Left lung (tissue), 10 donors: Measurements from ENCODE around the gene PREX1. TPM values are rescaled to one million over a fixed set of nuclear protein-coding genes. Genes with fewer than 3 reads are reported as not detected.

ENCODE experiments used
- ATAC-seq: fragments of 200-7000 bp; cut with Tn5 transposase; one replicate; pipeline ENCODE4 v1.9.1; 2020; ENCODE audit warnings: moderate library complexity
- DNase-seq, 4 donors: peaks; one replicate each; pipeline ENCODE4 v3.0.0-alpha.2; 2013 to 2020
- H3K27ac ChIP-seq, 2 donors: fragments of 200-600 bp; sonication (generic) in 1 of 2; one replicate each; pipeline versions ENCODE4 v1.5.0 to v1.8.0; 2020 to 2021
- H3K27me3 ChIP-seq, 2 donors: fragments of 200-600 bp; sonication (generic) in 1 of 2; one replicate each; pipeline versions ENCODE4 v1.5.0 to v1.8.0; 2020 to 2021
- H3K36me3 ChIP-seq, 2 donors: fragments of 200-600 bp; sonication (generic) in 1 of 2; one replicate each; pipeline versions ENCODE4 v1.5.0 to v1.8.0; 2020 to 2021
- H3K4me1 ChIP-seq, 2 donors: fragments of 200-600 bp; one replicate each; pipeline ENCODE4 v1.8.0; 2021
- H3K4me3 ChIP-seq, 2 donors: fragments of 200-600 bp; sonication (generic) in 1 of 2; one replicate each; pipeline versions ENCODE4 v1.5.0 to v1.8.0; 2020 to 2021; ENCODE audit warnings: mild to moderate bottlenecking in 1 of 2
- H3K9me3 ChIP-seq, 2 donors: fragments of 200-600 bp; sonication (generic) in 1 of 2; one replicate each; pipeline versions ENCODE4 v1.5.0 to v1.8.0; 2020 to 2021
- intact Hi-C, 2 donors: fragments of 100-400 bp; cut with DNase I; formaldehyde crosslinking; loops; one replicate each; pipeline versions ENCODE4 v1.11.2 to v1.14.2; 2022
- polyA plus RNA-seq, 6 donors: library from polyadenylated mRNA; unstranded; fragments of 120-200 nt; gene quantifications; one replicate each; pipeline ENCODE4 v1.2.1, GENCODE V29; 2013; ENCODE audit not compliant: insufficient read length in 6 of 6
- total RNA-seq, 2 donors: library from RNA; stranded (reverse); fragmentation: NEBNext Ultra II Directional; extraction: Animal tissue kit (Norgen Biotek cat#: 25700); gene quantifications; one replicate each; pipeline ENCODE4 v1.2.1, GENCODE V29; 2021
- TF ChIP-seq, protein P1 (sequence below), 2 donors: fragments of 200-600 bp; sonication (generic) in 1 of 2; IDR thresholded peaks; one replicate each; pipeline versions ENCODE4 v1.5.0 to v1.8.0; 2021; ENCODE audit warnings: antibody characterized with exemption in 2 of 2
- donor health status: DM: no; HTN: yes; CAD: no.
- donor health status: DM: no; HTN: no; CAD: no.

Gene PREX1
- total and polyA plus RNA-seq, 8 donors: 20.3 to 111 (median 26.1) TPM

DNA sequence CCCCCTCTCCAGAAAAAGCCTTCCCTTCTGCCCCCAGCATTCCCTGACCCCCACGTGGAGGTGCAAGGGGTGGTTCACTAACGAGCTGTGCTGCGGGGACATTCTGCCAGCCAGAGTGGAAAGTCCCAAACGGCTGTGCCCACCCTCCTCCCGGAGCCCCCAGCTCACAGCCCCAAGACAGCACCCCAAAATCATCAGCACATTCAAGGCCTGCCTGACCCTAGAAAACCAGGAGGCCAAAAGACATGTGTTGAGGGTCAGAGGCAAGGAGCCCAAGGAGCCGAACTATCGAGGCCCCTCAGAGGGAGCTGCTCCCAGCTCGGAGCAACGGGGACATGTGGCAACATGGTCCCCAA lies 197.9 kb downstream of the PREX1 start:
- intact Hi-C loops: no loop called here
- no peak overlapping the region for H3K27ac ChIP-seq
- H3K9me3 ChIP-seq: no peaks in the 10 kb centered on the region
- H3K4me1 ChIP-seq: peaks cover 0 to 7% of the 10 kb centered on the region in 2 donors
- peak in 1 of 4 donors; percentile 17 for DNase-seq
- ATAC-seq: no peak
- TF ChIP-seq, protein P1, sequence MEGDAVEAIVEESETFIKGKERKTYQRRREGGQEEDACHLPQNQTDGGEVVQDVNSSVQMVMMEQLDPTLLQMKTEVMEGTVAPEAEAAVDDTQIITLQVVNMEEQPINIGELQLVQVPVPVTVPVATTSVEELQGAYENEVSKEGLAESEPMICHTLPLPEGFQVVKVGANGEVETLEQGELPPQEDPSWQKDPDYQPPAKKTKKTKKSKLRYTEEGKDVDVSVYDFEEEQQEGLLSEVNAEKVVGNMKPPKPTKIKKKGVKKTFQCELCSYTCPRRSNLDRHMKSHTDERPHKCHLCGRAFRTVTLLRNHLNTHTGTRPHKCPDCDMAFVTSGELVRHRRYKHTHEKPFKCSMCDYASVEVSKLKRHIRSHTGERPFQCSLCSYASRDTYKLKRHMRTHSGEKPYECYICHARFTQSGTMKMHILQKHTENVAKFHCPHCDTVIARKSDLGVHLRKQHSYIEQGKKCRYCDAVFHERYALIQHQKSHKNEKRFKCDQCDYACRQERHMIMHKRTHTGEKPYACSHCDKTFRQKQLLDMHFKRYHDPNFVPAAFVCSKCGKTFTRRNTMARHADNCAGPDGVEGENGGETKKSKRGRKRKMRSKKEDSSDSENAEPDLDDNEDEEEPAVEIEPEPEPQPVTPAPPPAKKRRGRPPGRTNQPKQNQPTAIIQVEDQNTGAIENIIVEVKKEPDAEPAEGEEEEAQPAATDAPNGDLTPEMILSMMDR (IDR thresholded peaks at IDR 0.05): no peak
- no peaks in the 10 kb centered on the region for H3K27me3 ChIP-seq
- peaks cover 4 to 100% of the 10 kb centered on the region in 2 donors for H3K36me3 ChIP-seq
- no peak overlapping the region for H3K4me3 ChIP-seq

GRCh38 chr20:48629069-48629959 lies 198.5 kb downstream of the PREX1 start:
- no peaks in the 10 kb centered on the region for H3K9me3 ChIP-seq
- ATAC-seq: no peak
- no peak overlapping the region for H3K4me3 ChIP-seq
- H3K4me1 ChIP-seq: peaks cover 0 to 7% of the 10 kb centered on the region in 2 donors
- H3K27me3 ChIP-seq: no peaks in the 10 kb centered on the region
- H3K36me3 ChIP-seq: peaks cover 4 to 100% of the 10 kb centered on the region in 2 donors
- no peak overlapping the region for H3K27ac ChIP-seq
- intact Hi-C loops: no loop called here
- peak in 1 of 4 donors; percentile 57 for DNase-seq
- TF ChIP-seq, protein P1 (IDR thresholded peaks at IDR 0.05): no peak

DNA sequence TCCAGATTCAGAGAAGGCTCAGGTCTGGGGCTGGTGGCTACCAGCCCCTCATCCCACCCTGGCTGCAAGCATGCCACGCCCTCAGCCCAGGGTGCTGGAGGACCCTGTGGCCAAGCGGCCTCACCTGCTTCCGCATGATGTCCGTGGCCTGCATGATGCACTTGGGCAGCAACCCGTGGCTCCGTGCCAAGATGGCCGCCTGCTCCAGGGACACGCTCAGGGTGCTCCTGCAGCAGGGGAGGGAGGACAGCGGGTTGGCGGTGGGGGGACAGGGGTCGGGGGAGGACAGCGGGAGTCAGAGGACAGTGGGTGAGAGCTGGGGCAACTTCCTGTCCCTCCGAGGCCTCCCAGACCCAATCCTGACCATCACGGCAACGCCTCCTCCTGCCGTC lies 200.1 kb downstream of the PREX1 start:
- Histone ChIP-seq H3K27ac (no peak overlapping the region), H3K9me3 (no peaks in the 10 kb centered on the region), H3K36me3 (peaks cover 4 to 100% of the 10 kb centered on the region in 2 donors), H3K4me1 (peaks cover 0 to 7% of the 10 kb centered on the region in 2 donors), H3K4me3 (no peak overlapping the region), H3K27me3 (no peaks in the 10 kb centered on the region)
- TF ChIP-seq, protein P1 (IDR thresholded peaks at IDR 0.05): no peak
- peak in 1 of 4 donors; percentile 78 for DNase-seq
- intact Hi-C loops: no loop called here
- ATAC-seq: no peak

DNA sequence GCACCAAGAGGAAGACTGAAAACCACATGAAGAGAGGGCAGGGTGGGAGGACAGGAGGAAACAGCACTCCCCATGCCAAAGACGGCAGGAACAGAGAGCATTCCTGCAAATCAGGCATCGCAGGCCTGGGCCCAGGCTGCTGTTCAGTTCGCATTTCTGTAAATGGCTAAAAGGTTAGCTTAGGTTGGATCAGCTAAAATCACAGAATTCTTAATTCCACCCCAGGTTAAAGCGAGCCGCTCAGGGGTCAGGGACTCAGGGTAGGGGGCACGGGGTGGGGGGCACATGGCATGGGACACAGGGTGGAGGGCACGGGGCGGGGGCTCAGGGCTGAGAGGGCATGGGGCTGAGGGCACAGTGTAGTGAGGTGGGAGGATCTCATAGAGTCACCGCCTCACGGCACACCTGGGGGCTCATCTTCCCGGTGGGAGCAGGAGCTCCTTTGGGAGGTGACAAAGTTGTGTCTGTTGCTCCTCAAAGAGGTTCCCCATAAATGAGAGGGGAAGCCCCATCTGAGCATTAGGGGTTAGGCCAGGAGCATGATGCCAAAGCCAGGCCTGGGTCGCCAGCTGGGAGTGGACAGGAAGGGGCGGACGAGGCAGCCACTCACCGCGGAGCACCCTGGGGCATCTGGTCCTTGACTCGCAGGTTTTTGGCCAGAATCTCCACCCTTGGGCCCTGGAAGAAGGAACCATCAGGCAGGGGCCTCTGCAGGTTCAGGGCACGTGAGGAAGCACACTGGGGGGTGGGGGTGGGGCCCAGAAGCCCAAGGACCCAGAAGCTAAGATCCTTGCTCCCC lies 200.7 kb downstream of the PREX1 start:
- intact Hi-C loops: no loop called here
- ATAC-seq (no peak), DNase-seq (peak in 1 of 4 donors; percentile 72)
- H3K27me3 ChIP-seq: no peaks in the 10 kb centered on the region
- H3K4me1 ChIP-seq: peaks cover 0 to 7% of the 10 kb centered on the region in 2 donors
- H3K36me3 ChIP-seq: peaks cover 4 to 95% of the 10 kb centered on the region in 2 donors
- no peaks in the 10 kb centered on the region for H3K9me3 ChIP-seq
- no peak overlapping the region for H3K4me3 ChIP-seq
- TF ChIP-seq, protein P1 (IDR thresholded peaks at IDR 0.05): no peak
- no peak overlapping the region for H3K27ac ChIP-seq
